Mucosa of rectum (tissue), 2 donors: ENCODE results near the gene APBA3.

Source experiments
- H3K27ac ChIP-seq, 2 donors: one replicate each; pipeline ENCODE4 v1.7.0; 2013; ENCODE audit warnings: inconsistent platforms in 2 of 2, low read depth in 2 of 2, low read length in 2 of 2
- H3K27me3 ChIP-seq, 2 donors: one replicate each; pipeline ENCODE4 v1.7.0; 2013; ENCODE audit warnings: low read length in 2 of 2; ENCODE audit not compliant: control insufficient read depth in 2 of 2, insufficient read depth in 2 of 2
- H3K36me3 ChIP-seq, 2 donors: one replicate each; pipeline ENCODE4 v1.7.0; 2013; ENCODE audit warnings: low read length in 2 of 2; ENCODE audit not compliant: control insufficient read depth in 2 of 2, insufficient read depth in 2 of 2
- H3K4me1 ChIP-seq, 2 donors: one replicate each; pipeline ENCODE4 v1.7.0; 2013; ENCODE audit warnings: low read length in 2 of 2, mild to moderate bottlenecking in 1 of 2; ENCODE audit not compliant: control insufficient read depth in 2 of 2, insufficient read depth in 2 of 2
- H3K4me3 ChIP-seq, 2 donors: one replicate each; pipeline ENCODE4 v1.7.0; 2013; ENCODE audit warnings: low read length in 2 of 2
- H3K9ac ChIP-seq, 2 donors: one replicate each; pipeline ENCODE4 v1.7.0; 2013; ENCODE audit warnings: low read length in 2 of 2, low read depth in 1 of 2, mild to moderate bottlenecking in 1 of 2
- H3K9me3 ChIP-seq, 2 donors: one replicate each; pipeline ENCODE4 v1.7.0; 2013; ENCODE audit warnings: low read length in 2 of 2; ENCODE audit not compliant: control insufficient read depth in 2 of 2
- donor health status: healthy.
- donor health status: Normal muscosa, but diverticular disease.

APBA3 gene

DNA sequence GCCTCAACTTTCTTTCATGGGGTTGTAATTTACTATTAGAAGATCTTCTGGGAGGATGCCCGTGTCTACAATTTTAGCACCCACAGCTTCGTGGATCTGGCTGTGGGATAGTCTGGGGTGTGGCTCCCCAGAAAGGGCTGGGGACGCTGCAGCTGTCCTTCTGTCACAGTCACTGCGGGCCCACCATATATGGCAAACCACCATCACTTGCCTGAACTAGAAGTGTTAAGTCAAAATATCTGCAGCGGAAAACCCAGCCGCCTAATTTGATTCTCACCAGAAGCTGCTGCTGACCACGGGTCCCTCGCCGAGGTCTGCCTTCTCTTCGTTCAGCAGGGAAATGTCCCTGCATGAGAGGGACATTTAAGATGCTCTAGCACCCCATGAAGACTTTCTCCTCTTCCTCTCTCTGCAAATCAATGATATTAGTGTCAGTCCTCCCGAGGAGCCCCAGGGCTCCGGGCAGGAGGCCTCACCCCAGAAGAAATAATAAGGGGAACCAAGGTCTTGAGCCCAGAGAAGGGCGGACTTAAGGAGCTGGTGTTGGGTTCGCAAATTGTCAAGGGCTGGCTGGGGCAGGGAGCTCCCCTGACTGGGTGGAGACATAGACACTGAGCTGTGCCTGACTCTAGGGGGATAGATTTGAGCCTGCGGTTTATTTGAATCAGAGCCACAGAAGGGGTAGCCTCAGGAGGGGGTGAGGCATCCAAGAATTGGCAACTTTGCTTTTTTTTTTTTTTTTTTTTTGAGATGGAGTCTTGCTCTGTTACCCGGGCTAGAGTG is 27.7 kb upstream of the APBA3 start:
- Histone ChIP-seq H3K9me3 (no peaks in the 10 kb centered on the region), H3K27ac (no peak overlapping the region), H3K9ac (no peak overlapping the region), H3K27me3 (no peaks in the 10 kb centered on the region), H3K4me1 (no peaks in the 10 kb centered on the region), H3K36me3 (no peaks in the 10 kb centered on the region), H3K4me3 (no peak overlapping the region)

GRCh38 chr19:3785938-3786824 is 24.7 kb upstream of the APBA3 start, which contains the start of gene MATK:
Gene MATK, minus strand, starts transcription at chr19:3786381. Its CDS starts 1,246 bp downstream, at chr19:3785135.
- no peaks in the 10 kb centered on the region for H3K36me3 ChIP-seq
- H3K4me1 ChIP-seq: no peaks in the 10 kb centered on the region
- peak within 1 kb of the TSS in 1 of 2 donors; percentile 56 for H3K4me3 ChIP-seq
- no peaks in the 10 kb centered on the region for H3K27me3 ChIP-seq
- no peak within 1 kb of the TSS for H3K9ac ChIP-seq
- no peak within 1 kb of the TSS for H3K27ac ChIP-seq
- peaks cover 0 to 6% of the 10 kb centered on the region in 2 donors for H3K9me3 ChIP-seq

DNA sequence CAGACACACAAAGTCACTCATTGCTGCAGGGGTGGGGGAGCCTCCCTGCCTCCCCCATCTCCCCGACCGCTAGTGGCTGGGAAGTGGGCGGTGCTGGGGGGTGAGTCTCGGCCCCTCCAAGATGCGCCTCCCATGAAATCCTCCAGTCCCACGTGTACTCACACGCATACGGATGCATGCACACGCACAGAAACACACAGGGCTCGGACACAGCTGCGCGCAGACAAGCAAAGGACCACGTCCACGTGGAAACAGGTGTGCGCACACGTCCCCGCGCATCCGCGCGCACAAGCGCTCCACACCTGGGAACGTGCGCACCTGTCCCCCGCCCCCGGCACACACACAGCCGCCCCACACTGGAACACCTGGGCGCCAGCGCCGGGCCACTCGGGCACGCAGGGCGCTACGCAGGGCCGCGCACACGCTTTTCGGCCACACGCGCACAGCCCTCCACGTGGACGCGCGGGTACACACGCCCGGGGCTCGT is 24.0 kb upstream of the APBA3 start:
- Histone ChIP-seq H3K4me3 (peak overlapping the region in 1 of 2 donors; percentile 56), H3K36me3 (no peaks in the 10 kb centered on the region), H3K4me1 (no peaks in the 10 kb centered on the region), H3K9me3 (peaks cover 0 to 6% of the 10 kb centered on the region in 2 donors), H3K27me3 (no peaks in the 10 kb centered on the region), H3K27ac (no peak overlapping the region), H3K9ac (no peak overlapping the region)

DNA sequence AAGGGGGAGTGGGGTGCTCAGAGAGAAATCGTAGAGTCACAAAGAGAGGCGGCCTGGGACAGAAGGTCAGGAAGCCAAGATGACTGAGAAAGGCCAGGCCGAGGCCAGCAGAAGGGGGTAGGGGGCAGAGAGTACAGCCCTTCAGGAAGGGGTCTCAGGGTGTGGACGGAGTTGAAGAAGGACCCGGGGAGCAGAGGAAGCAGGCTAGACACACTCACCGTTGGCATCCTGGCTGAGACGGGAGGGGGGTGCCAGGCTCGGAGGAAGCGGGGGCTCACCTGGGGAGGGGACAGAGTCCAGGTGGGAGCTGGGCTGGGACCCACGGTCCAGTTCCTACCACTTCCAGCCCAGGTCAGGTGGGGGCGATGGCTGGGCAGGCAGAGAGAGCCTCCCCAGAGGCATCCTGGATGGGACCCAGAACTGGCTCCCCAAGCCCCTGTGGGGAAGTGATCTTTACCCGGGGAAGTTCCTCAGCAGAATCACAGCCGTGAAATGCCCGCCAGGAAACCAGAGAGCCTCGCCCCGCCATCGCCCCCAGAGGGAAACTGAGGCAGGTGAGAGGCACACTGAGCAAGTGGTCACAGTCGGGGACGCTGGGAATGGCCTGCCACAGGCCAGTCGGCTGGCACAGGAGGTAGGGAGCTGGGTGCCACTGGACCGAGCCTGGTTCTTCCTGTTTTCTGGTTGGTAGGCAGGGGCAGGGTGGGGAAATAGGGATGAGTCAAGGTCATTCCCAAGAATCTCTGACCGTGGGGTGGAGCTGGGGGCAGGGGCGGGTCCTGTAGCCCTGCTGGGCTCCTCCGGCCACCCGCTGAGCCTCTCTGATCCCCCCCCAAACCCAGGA is 23.3 kb upstream of the APBA3 start:
- Histone ChIP-seq H3K36me3 (no peaks in the 10 kb centered on the region), H3K27me3 (no peaks in the 10 kb centered on the region), H3K9me3 (peaks cover 0 to 6% of the 10 kb centered on the region in 2 donors), H3K9ac (no peak overlapping the region), H3K4me3 (peak overlapping the region in 1 of 2 donors; percentile 31), H3K4me1 (no peaks in the 10 kb centered on the region), H3K27ac (no peak overlapping the region)

DNA sequence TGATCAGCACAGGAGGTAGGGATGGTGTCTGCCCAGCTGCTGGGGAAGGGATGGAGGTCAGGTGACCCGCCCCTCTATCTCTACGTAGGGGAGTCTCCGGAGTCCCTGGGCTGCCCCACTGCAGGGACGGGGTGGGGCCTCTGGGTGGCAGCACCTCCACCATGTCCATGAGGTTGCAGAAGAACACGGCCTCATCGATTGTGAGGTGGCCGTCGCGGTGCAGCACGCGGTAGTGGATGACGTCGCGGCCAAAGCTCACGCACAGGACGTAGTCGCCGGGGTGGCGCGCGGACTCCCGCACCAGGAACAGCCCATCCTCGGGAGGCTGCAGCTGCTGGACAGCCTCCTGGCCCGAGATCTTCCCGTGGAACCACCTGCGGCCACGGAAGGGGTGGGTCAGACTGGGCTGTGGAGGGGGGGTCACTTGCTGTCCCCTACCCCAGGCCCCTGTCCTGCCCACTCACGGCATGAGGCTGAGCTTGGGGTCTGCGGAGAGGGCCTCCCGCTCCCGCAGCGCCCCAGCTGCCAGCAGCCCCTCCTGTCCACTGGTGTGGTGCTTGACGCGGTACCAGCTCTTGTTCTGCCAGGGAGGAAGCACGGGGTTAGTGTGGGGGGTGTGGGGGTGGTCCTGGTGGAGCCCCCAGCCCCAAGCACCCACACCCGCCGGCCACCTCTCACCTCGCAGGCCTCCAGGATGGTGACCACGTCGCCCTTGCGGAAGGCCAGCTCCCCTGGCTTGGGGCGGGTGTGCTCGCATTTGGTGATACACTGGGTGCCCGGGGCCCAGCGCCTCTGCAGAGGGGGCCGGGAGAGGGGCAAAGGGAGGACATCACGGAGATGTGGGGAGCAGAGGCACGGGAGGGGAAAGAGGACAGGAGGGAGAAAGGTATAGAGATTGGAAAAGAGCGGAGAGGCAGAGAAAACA is 22.4 kb upstream of the APBA3 start:
- Histone ChIP-seq H3K36me3 (no peaks in the 10 kb centered on the region), H3K27ac (no peak overlapping the region), H3K27me3 (no peaks in the 10 kb centered on the region), H3K9me3 (peaks cover 0 to 6% of the 10 kb centered on the region in 2 donors), H3K4me3 (no peak overlapping the region), H3K4me1 (no peaks in the 10 kb centered on the region), H3K9ac (no peak overlapping the region)

DNA sequence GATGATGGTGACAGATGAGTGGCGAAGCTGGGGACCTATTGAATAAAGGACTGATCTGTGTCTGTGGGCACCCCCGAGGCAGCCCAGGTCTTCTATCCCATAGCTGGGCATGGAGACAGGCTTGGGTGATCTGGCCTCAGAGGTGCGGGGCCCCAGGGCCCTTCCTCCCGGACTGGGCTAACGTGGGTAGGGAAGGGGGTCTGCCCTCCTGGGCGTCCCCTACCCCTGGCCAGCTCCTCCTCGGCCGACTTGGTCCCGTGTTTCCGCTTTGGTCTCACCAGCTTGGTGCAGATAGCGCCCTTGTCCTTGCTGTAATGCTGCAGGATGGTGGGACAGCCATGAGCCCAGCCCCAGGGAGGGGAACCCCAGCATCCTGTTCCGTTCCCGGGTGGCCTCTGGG is 21.4 kb upstream of the APBA3 start:
- no peak overlapping the region for H3K4me3 ChIP-seq
- peaks cover 0 to 6% of the 10 kb centered on the region in 2 donors for H3K9me3 ChIP-seq
- H3K27me3 ChIP-seq: no peaks in the 10 kb centered on the region
- H3K36me3 ChIP-seq: no peaks in the 10 kb centered on the region
- no peaks in the 10 kb centered on the region for H3K4me1 ChIP-seq
- no peak overlapping the region for H3K9ac ChIP-seq
- no peak overlapping the region for H3K27ac ChIP-seq

DNA sequence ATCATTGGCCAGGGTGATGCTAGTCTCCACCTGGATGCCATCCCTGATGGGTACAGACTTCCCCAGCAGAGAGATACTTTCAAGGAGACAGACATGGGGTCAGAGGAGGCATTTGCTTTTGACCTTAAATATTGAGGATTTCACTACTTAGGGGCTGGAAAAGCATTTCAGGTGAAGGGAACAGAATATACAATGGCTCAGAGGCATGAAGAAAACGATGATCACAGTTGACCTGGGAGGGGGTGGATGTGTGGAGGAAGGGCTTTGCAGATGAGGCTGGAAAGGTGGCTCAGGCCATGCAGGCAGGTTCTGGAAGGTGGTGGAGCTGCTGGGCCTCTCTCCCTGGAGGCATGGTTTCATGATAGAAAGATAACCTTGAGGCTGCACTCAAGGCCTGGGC is 20.8 kb upstream of the APBA3 start:
- Histone ChIP-seq H3K9ac (no peak overlapping the region), H3K4me1 (no peaks in the 10 kb centered on the region), H3K4me3 (no peak overlapping the region), H3K27ac (no peak overlapping the region), H3K27me3 (no peaks in the 10 kb centered on the region), H3K9me3 (peaks cover 0 to 6% of the 10 kb centered on the region in 2 donors), H3K36me3 (no peaks in the 10 kb centered on the region)

GRCh38 chr19:3781603-3782002 is 20.1 kb upstream of the APBA3 start:
- no peaks in the 10 kb centered on the region for H3K4me1 ChIP-seq
- H3K27me3 ChIP-seq: no peaks in the 10 kb centered on the region

DNA sequence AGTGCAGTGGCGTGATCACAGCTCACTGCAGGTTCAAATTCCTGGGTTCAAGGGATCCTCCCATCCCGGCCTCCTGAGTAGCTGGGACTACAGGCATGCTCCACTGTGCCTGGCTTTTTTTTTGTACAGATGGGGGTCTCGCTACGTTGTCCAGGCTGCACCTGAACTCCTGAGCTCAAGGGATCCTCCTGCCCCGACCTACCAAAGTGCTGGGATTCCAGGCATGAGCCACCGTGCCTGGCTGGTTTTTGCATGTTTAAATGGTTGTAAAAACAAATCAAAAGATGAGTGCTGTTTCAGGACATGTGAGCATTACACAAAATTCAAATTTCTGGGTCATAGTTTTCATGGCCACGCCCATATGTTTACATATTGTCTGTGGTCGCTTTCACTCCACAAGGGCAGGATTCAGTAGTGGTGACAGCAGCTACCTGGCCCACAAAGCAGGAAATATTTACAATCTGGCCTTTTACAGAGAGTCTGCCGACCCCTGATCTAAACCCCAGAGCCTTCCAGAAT is 19.4 kb upstream of the APBA3 start:
- Histone ChIP-seq H3K9ac (no peak overlapping the region), H3K4me3 (no peak overlapping the region), H3K27me3 (no peaks in the 10 kb centered on the region), H3K36me3 (no peaks in the 10 kb centered on the region), H3K9me3 (peaks cover 0 to 6% of the 10 kb centered on the region in 2 donors), H3K4me1 (no peaks in the 10 kb centered on the region), H3K27ac (no peak overlapping the region)

More at GRCh38 chr19:3781603-3782002, 20.1 kb upstream of the APBA3 start:
- peaks cover 0 to 6% of the 10 kb centered on the region in 2 donors for H3K9me3 ChIP-seq
- no peak overlapping the region for H3K27ac ChIP-seq
- no peak overlapping the region for H3K9ac ChIP-seq
- H3K36me3 ChIP-seq: no peaks in the 10 kb centered on the region
- no peak overlapping the region for H3K4me3 ChIP-seq
